A673 (cell line): ENCODE results near the gene GRIN3B. TPM values are rescaled to one million over a fixed set of nuclear protein-coding genes. Genes with fewer than 3 reads are reported as not detected.
A peak's percentile ranks its signal among the peaks of the same experiment; 100 is the strongest.

ENCODE experiments used
- BruUV-seq: library from RNA; stranded (reverse); fragments of 400-500 nt; replicated peaks from 2 replicates; lab custom pipeline; 2021; lab: Mats Ljungman, UMichigan
- CTCF ChIA-PET: fragments of 300-600 bp; sonication (Branson Sonifier 250); formaldehyde crosslinking; loops from one replicate; lab custom pipeline; 2022; ENCODE audit warnings: antibody characterized with exemption; lab: Charles Lee
- POLR2A ChIA-PET: fragments of 300-600 bp; sonication (Branson Sonifier 250); formaldehyde crosslinking; loops from one replicate; lab custom pipeline; 2022; ENCODE audit warnings: antibody characterized with exemption; ENCODE audit not compliant: low non-redundant PET; lab: Charles Lee
- DNase-seq: peaks from one replicate; pipeline ENCODE4 v3.0.0-alpha.2; 2015; ENCODE audit warnings: low spot score
- H3K27ac ChIP-seq: fragments of 200-600 bp; sonication (generic); 2 replicates; pipeline ENCODE4 v1.5.1; 2016; ENCODE audit warnings: mixed run types, low read depth, mild to moderate bottlenecking, mixed read lengths, antibody characterized with exemption, low read length; ENCODE audit not compliant: poor library complexity, severe bottlenecking
- H3K27me3 ChIP-seq: fragments of 200-600 bp; sonication (generic); replicated peaks from 2 replicates; pipeline ENCODE4 v1.6.1; 2017; ENCODE audit warnings: mixed run types, low read depth, mild to moderate bottlenecking, mixed read lengths, antibody characterized with exemption, low read length; ENCODE audit not compliant: insufficient read depth, poor library complexity
- H3K36me3 ChIP-seq: fragments of 200-600 bp; sonication (generic); 2 replicates; pipeline ENCODE4 v1.6.1; 2016; ENCODE audit warnings: mixed run types, mild to moderate bottlenecking, mixed read lengths, antibody characterized with exemption, low read length; ENCODE audit not compliant: insufficient read depth, poor library complexity, severe bottlenecking
- H3K4me1 ChIP-seq: fragments of 200-600 bp; sonication (generic); 2 replicates; pipeline ENCODE4 v1.6.1; 2017; ENCODE audit warnings: mixed run types, mild to moderate bottlenecking, mixed read lengths, antibody characterized with exemption, low read length; ENCODE audit not compliant: insufficient read depth, poor library complexity, severe bottlenecking
- H3K4me3 ChIP-seq: fragments of 200-600 bp; sonication (generic); 2 replicates; pipeline ENCODE4 v1.5.1; 2016; ENCODE audit warnings: low read depth, mixed run types, mild to moderate bottlenecking, mixed read lengths, low read length; ENCODE audit not compliant: poor library complexity, severe bottlenecking
- H3K9me3 ChIP-seq: fragments of 200-600 bp; sonication (generic); 2 replicates; pipeline ENCODE4 v1.6.1; 2016; ENCODE audit warnings: mixed run types, low read depth, mild to moderate bottlenecking, mixed read lengths, antibody characterized with exemption, low read length; ENCODE audit not compliant: poor library complexity, severe bottlenecking
- EZH2 ChIP-seq: fragments of 200-600 bp; sonication (generic); IDR thresholded peaks from 2 replicates; pipeline ENCODE4 v1.6.1; 2017; ENCODE audit warnings: borderline replicate concordance, low read depth, mild to moderate bottlenecking, mixed read lengths, antibody characterized with exemption, low read length; ENCODE audit not compliant: poor library complexity, severe bottlenecking
- intact Hi-C: fragments of 100-400 bp; cut with micrococcal nuclease; formaldehyde crosslinking; loops from one replicate; pipeline ENCODE4 v1.10.0; 2022; ENCODE audit not compliant: unreplicated experiment
- total RNA-seq: library from RNA; stranded (reverse); gene quantifications from 2 replicates; pipeline ENCODE4 v1.2.3, GENCODE V29; 2021
- TF ChIP-seq, protein P1 (sequence below): fragments of 300-800, 200-600 bp; sonication (generic); conservative IDR thresholded peaks from 2 replicates; pipeline ENCODE4 v1.5.1; 2017; ENCODE audit warnings: low read depth, mild to moderate bottlenecking, antibody characterized with exemption, low read length, moderate library complexity, mixed read lengths

GRIN3B gene
- total RNA-seq, 1 experiment from 2014 or later: not detected

- ChIA-PET CTCF (interaction anchor here (0.7 kb wide), 1 partner anchor 13 kb away, joined by 7 read pairs; no protein-coding TSS in a partner anchor), POLR2A (interaction anchor here (0.7 kb wide), 1 partner anchor 18 kb away, joined by 16 read pairs; no protein-coding TSS in a partner anchor)
- intact Hi-C loops: no loop called here
- Histone ChIP-seq H3K27ac (no peak overlapping the region), H3K4me1 (no peaks in the 10 kb centered on the region), H3K4me3 (no peak overlapping the region), H3K27me3 (no peaks in the 10 kb centered on the region), H3K36me3 (no peaks in the 10 kb centered on the region), H3K9me3 (peaks cover 15% of the 10 kb centered on the region)
- no peak for TF ChIP-seq EZH2
- TF ChIP-seq, protein P1, sequence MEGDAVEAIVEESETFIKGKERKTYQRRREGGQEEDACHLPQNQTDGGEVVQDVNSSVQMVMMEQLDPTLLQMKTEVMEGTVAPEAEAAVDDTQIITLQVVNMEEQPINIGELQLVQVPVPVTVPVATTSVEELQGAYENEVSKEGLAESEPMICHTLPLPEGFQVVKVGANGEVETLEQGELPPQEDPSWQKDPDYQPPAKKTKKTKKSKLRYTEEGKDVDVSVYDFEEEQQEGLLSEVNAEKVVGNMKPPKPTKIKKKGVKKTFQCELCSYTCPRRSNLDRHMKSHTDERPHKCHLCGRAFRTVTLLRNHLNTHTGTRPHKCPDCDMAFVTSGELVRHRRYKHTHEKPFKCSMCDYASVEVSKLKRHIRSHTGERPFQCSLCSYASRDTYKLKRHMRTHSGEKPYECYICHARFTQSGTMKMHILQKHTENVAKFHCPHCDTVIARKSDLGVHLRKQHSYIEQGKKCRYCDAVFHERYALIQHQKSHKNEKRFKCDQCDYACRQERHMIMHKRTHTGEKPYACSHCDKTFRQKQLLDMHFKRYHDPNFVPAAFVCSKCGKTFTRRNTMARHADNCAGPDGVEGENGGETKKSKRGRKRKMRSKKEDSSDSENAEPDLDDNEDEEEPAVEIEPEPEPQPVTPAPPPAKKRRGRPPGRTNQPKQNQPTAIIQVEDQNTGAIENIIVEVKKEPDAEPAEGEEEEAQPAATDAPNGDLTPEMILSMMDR: no peak
- no TSS peak for BruUV-seq
- no peak for DNase-seq
Observed at GRCh38 chr19:1055028-1055425, 54.8 kb downstream of the GRIN3B start.

DNA sequence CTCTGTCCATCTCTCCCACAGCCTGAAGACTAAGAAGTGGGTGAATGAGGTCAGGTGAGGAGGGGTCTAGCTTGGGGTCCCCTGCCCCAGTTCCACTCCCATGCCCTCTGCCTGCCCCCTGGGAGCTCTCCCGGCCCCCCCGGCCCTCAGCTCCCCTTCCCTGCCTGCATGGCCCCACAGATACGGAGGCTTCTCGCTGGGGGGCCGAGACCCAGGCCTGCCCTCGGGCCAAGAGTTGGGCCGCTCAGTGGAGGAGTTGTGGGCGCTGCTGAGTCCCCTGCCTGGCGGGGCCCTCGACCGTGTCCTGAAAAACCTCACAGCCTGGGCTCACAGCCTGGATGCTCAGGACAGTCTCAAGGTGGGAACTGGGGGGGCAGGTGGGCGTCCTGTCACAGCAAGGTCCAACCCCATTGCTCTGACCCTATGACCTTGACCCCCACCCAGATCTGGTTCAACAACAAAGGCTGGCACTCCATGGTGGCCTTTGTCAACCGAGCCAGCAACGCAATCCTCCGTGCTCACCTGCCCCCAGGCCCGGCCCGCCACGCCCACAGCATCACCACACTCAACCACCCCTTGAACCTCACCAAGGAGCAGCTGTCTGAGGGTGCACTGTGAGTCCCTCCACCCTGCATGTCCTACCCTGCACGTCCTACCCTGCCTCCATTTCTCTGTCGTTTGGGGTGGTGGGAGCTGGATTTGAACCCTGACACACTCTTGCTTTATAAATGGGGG lies 55.8 kb downstream of the GRIN3B start:
- BruUV-seq: no TSS peak
- no peaks in the 10 kb centered on the region for H3K4me1 ChIP-seq
- H3K36me3 ChIP-seq: no peaks in the 10 kb centered on the region
- POLR2A ChIA-PET: no interaction called here
- H3K4me3 ChIP-seq: no peak overlapping the region
- CTCF ChIA-PET: interaction anchor here (0.7 kb wide), 1 partner anchor 12 kb away, joined by 7 read pairs; no protein-coding TSS in a partner anchor
- TF ChIP-seq, protein P1: no peak
- no peak for TF ChIP-seq EZH2
- DNase-seq: no peak
- H3K9me3 ChIP-seq: peaks cover 15% of the 10 kb centered on the region
- H3K27ac ChIP-seq: no peak overlapping the region
- no peaks in the 10 kb centered on the region for H3K27me3 ChIP-seq
- intact Hi-C loops: no loop called here

DNA sequence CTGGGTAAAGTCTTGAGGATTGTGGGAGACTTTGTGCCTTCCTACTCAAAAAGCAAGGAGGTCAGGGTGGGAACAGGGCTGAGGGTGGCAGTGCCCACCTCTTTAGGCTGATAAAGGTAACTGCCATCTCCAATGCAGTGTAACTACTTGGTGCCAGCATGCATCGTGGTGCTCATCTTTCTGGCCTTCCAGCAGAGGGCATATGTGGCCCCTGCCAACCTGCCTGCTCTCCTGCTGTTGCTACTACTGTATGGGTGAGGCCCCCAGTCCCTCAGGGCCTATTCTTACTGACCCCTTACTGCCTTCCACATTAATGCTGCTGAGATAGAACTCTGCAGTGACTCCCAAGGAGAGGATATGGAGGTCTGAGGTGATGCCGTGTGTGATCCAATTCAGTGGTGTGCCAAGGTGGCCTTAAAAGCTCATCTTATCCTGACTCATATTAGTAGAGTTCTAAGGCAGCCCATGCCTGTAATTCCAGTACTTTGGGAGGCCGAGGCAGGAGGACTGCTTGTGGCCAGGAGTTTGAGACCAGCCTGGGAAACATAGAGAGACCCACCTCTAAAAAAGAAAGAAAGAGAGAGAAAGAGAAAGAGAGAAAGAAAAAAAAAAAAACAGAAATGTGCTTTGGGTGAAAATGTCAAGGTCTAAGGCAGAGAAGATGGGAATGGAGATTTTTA lies 57.1 kb downstream of the GRIN3B start:
- Histone ChIP-seq H3K27me3 (no peaks in the 10 kb centered on the region), H3K36me3 (no peaks in the 10 kb centered on the region), H3K9me3 (peaks cover 15% of the 10 kb centered on the region), H3K27ac (no peak overlapping the region), H3K4me3 (no peak overlapping the region), H3K4me1 (no peaks in the 10 kb centered on the region)
- no TSS peak for BruUV-seq
- ChIA-PET POLR2A (no interaction called here), CTCF (no interaction called here)
- no peak for TF ChIP-seq EZH2
- TF ChIP-seq, protein P1: peak; percentile 28; the same call in 1 of the 2 replicates
- no peak for DNase-seq
- intact Hi-C loops: no loop called here
